ENCODE results near the gene CPM. TPM values are rescaled to one million over a fixed set of nuclear protein-coding genes. Genes with fewer than 3 reads are reported as not detected.

Gene CPM
- total RNA-seq, 1 donor from 2014 or later: 14.6 TPM

- no peak for TF ChIP-seq CTCF (IDR thresholded peaks at IDR 0.05; ENCODE audit: insufficient read depth, low read length, poor library complexity, severe bottlenecking)
- no peak for DNase-seq (ENCODE audit: low read depth)
- Histone ChIP-seq H3K27me3 (ENCODE audit: control insufficient read depth, insufficient read depth, low read length) (no peaks in the 10 kb centered on the region), H3K36me3 (ENCODE audit: control insufficient read depth, insufficient read depth, low read length) (no peaks in the 10 kb centered on the region), H3K4me3 (ENCODE audit: low read depth, low read length) (no peak overlapping the region)
These were observed 26.3 kb upstream of the CPM start for GRCh38 chr12:68959143-68959858.

GRCh38 chr12:68958322-68958721 is 25.4 kb upstream of the CPM start:
- DNase-seq (ENCODE audit: low read depth): no peak
- H3K27me3 ChIP-seq (ENCODE audit: control insufficient read depth, insufficient read depth, low read length): no peaks in the 10 kb centered on the region
- no peaks in the 10 kb centered on the region for H3K36me3 ChIP-seq (ENCODE audit: control insufficient read depth, insufficient read depth, low read length)
- H3K4me3 ChIP-seq (ENCODE audit: low read depth, low read length): no peak overlapping the region
- no peak for TF ChIP-seq CTCF (IDR thresholded peaks at IDR 0.05; ENCODE audit: insufficient read depth, low read length, poor library complexity, severe bottlenecking)

DNA sequence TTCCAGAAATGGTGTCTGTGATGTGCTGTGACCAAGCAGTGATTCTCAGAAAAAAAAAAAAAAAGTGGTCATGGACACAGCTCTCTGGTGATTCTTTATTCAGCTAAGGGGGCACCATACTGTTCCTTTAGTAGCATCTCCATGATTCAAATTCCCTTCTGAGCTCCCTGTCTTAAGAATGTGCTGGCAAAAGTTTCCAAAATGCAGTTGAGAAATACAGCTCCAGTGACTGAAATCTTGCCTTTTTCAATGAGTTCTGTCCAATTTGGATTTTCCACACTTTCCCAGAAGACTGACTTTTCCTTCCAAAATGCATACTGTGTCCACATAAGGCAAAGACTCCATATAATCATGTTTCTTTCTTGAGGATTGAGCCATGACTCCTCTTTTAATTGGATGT is 24.3 kb upstream of the CPM start:
- Histone ChIP-seq H3K36me3 (ENCODE audit: control insufficient read depth, insufficient read depth, low read length) (no peaks in the 10 kb centered on the region), H3K27me3 (ENCODE audit: control insufficient read depth, insufficient read depth, low read length) (no peaks in the 10 kb centered on the region), H3K4me3 (ENCODE audit: low read depth, low read length) (no peak overlapping the region)
- TF ChIP-seq CTCF (IDR thresholded peaks at IDR 0.05; ENCODE audit: insufficient read depth, low read length, poor library complexity, severe bottlenecking): no peak
- DNase-seq (ENCODE audit: low read depth): no peak

DNA sequence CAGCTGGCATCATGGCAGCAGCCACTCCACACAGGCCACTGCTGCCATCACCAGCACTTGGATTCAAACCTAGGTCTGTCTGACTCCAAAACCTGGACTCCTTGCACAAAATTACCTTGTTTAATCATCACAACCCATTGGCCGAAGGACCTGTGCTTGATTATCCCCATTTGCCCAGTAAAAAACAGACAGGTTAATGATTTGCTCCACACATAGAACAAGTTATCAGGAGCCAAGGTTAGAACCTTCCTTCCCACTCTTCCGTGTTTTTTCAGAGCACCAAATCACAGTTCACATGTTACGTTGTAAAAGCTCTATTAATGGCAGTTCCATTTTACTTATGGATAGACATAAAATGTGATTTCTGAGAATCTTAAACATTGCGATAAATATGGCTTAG is 23.5 kb upstream of the CPM start:
- no peak for DNase-seq (ENCODE audit: low read depth)
- Histone ChIP-seq H3K27me3 (ENCODE audit: control insufficient read depth, insufficient read depth, low read length) (no peaks in the 10 kb centered on the region), H3K4me3 (ENCODE audit: low read depth, low read length) (no peak overlapping the region), H3K36me3 (ENCODE audit: control insufficient read depth, insufficient read depth, low read length) (no peaks in the 10 kb centered on the region)
- TF ChIP-seq CTCF (IDR thresholded peaks at IDR 0.05; ENCODE audit: insufficient read depth, low read length, poor library complexity, severe bottlenecking): no peak

DNA sequence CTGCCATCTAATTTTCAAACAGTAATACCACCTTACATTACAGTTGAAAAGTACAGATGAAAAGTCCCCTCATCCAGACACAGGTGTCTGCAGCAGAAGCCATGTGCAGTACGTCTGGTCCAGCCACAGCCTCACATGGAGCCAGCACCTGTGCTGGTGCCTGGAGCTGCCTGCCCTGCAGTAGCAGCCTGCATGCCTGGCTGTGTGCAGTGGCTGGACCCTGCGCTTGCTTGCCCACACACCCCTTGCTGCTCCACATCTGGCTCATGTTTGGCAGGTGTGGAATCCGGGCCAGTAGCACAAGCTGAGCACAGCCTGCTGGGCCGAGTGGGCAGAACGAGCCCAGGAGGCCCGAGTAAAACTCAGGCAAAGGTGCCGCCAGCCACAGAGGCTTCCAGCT is 21.8 kb upstream of the CPM start:
- Histone ChIP-seq H3K36me3 (ENCODE audit: control insufficient read depth, insufficient read depth, low read length) (no peaks in the 10 kb centered on the region), H3K4me3 (ENCODE audit: low read depth, low read length) (no peak overlapping the region), H3K27me3 (ENCODE audit: control insufficient read depth, insufficient read depth, low read length) (no peaks in the 10 kb centered on the region)
- TF ChIP-seq CTCF (IDR thresholded peaks at IDR 0.05; ENCODE audit: insufficient read depth, low read length, poor library complexity, severe bottlenecking): no peak
- DNase-seq (ENCODE audit: low read depth): no peak

- TF ChIP-seq CTCF (IDR thresholded peaks at IDR 0.05; ENCODE audit: insufficient read depth, low read length, poor library complexity, severe bottlenecking): no peak
- Histone ChIP-seq H3K36me3 (ENCODE audit: control insufficient read depth, insufficient read depth, low read length) (no peaks in the 10 kb centered on the region), H3K4me3 (ENCODE audit: low read depth, low read length) (no peak overlapping the region), H3K27me3 (ENCODE audit: control insufficient read depth, insufficient read depth, low read length) (no peaks in the 10 kb centered on the region)
- no peak for DNase-seq (ENCODE audit: low read depth)
These were observed 20.6 kb upstream of the CPM start for GRCh38 chr12:68953536-68953935.

Data from kidney epithelial cell (primary cell).